Mesenchymal stem cell (in vitro differentiated cells and primary cell): ENCODE measurements around the gene TSEN15.
"Not testable (repeated sequence)": the region's sequence is repeated elsewhere in the genome, so short reads cannot be mapped to it uniquely, and the experiment has no call there.

Source experiments
- DNase-seq: peaks from one replicate; pipeline ENCODE4 v3.0.0-alpha.2; 2013
- H2AFZ ChIP-seq: one replicate; pipeline ENCODE4 v1.6.1; 2013; ENCODE audit warnings: low read depth, mild to moderate bottlenecking, control low read depth, inconsistent platforms, low read length, moderate library complexity
- H2AK5ac ChIP-seq: 2 replicates; pipeline ENCODE4 v1.6.1; 2013; ENCODE audit warnings: low read length, moderate library complexity, mild to moderate bottlenecking, inconsistent platforms; ENCODE audit not compliant: severe bottlenecking
- H2BK120ac ChIP-seq: one replicate; pipeline ENCODE4 v1.6.1; 2013; ENCODE audit warnings: low read depth, mild to moderate bottlenecking, inconsistent platforms, low read length, moderate library complexity
- H2BK12ac ChIP-seq, 2 experiments: one replicate each; pipeline ENCODE4 v1.6.1; 2013; ENCODE audit warnings: inconsistent platforms in 2 of 2, low read length in 2 of 2, mild to moderate bottlenecking in 2 of 2, moderate library complexity in 2 of 2, control low read depth in 1 of 2
- H2BK15ac ChIP-seq: one replicate; pipeline ENCODE4 v1.6.1; 2013; ENCODE audit warnings: mild to moderate bottlenecking, low read depth, inconsistent platforms; ENCODE audit not compliant: poor library complexity, severe bottlenecking
- H2BK5ac ChIP-seq: 2 replicates; pipeline ENCODE4 v1.6.1; 2013; ENCODE audit warnings: low read depth, mild to moderate bottlenecking, low read length, control low read depth, inconsistent platforms; ENCODE audit not compliant: poor library complexity, severe bottlenecking
- H3K14ac ChIP-seq, 2 experiments: one replicate each; pipeline ENCODE4 v1.6.1; 2013; ENCODE audit warnings: inconsistent platforms in 2 of 2, low read length in 2 of 2, control low read depth in 1 of 2, mild to moderate bottlenecking in 1 of 2, moderate library complexity in 1 of 2
- H3K18ac ChIP-seq, 2 experiments: one replicate each; pipeline ENCODE4 v1.6.1; 2013; ENCODE audit warnings: inconsistent platforms in 2 of 2, low read length in 2 of 2, control low read depth in 1 of 2, low read depth in 1 of 2, mild to moderate bottlenecking in 1 of 2
- H3K23ac ChIP-seq, 2 experiments: one replicate each; pipeline ENCODE4 v1.6.1; 2013; ENCODE audit warnings: inconsistent platforms in 2 of 2, low read length in 2 of 2, mild to moderate bottlenecking in 2 of 2, moderate library complexity in 2 of 2, control low read depth in 1 of 2
- H3K27ac ChIP-seq: 2 replicates; pipeline ENCODE4 v1.5.1; 2013; ENCODE audit warnings: mild to moderate bottlenecking, moderate library complexity, low read length, control low read depth, inconsistent platforms; ENCODE audit not compliant: poor library complexity, severe bottlenecking
- H3K27me3 ChIP-seq, 2 experiments: 2 replicates each; pipeline versions ENCODE4 v1.6.1 to v1.7.0; 2013; ENCODE audit warnings: low read length in 2 of 2, mild to moderate bottlenecking in 2 of 2, moderate library complexity in 2 of 2, control low read depth in 1 of 2, inconsistent platforms in 1 of 2; ENCODE audit not compliant: control insufficient read depth in 1 of 2, insufficient read depth in 1 of 2
- H3K36me3 ChIP-seq, 2 experiments: 2 replicates each; pipeline versions ENCODE4 v1.6.1 to v1.7.0; 2013; ENCODE audit warnings: low read length in 2 of 2, control low read depth in 1 of 2, inconsistent platforms in 1 of 2, low read depth in 1 of 2, mild to moderate bottlenecking in 1 of 2; ENCODE audit not compliant: insufficient read depth in 2 of 2, control insufficient read depth in 1 of 2
- H3K4ac ChIP-seq, 2 experiments: one replicate each; pipeline ENCODE4 v1.6.1; 2013; ENCODE audit warnings: inconsistent platforms in 2 of 2, low read length in 2 of 2, mild to moderate bottlenecking in 2 of 2, moderate library complexity in 2 of 2, control low read depth in 1 of 2, low read depth in 1 of 2
- H3K4me1 ChIP-seq: 2 replicates; pipeline ENCODE4 v1.6.1; 2013; ENCODE audit warnings: low read depth, low read length, control low read depth; ENCODE audit not compliant: control insufficient read depth, insufficient read depth
- H3K4me2 ChIP-seq: 2 replicates; pipeline ENCODE4 v1.6.1; 2013; ENCODE audit warnings: low read length, mild to moderate bottlenecking, inconsistent platforms; ENCODE audit not compliant: poor library complexity, severe bottlenecking
- H3K4me3 ChIP-seq, 2 experiments: 2 replicates each; pipeline versions ENCODE4 v1.5.1 to v1.7.0; 2013; ENCODE audit warnings: low read length in 2 of 2, mild to moderate bottlenecking in 2 of 2, control low read depth in 1 of 2, low read depth in 1 of 2; ENCODE audit not compliant: insufficient read depth in 1 of 2
- H3K79me1 ChIP-seq: replicated peaks from 2 replicates; pipeline ENCODE4 v1.6.1; 2013; ENCODE audit warnings: mild to moderate bottlenecking, control low read depth, low read length, inconsistent platforms; ENCODE audit not compliant: poor library complexity, severe bottlenecking
- H3K9ac ChIP-seq: 2 replicates; pipeline ENCODE4 v1.7.0; 2013; ENCODE audit warnings: mild to moderate bottlenecking, low read length, moderate library complexity
- H3K9me3 ChIP-seq: 2 replicates; pipeline ENCODE4 v1.7.0; 2013; ENCODE audit warnings: mild to moderate bottlenecking, low read length; ENCODE audit not compliant: control insufficient read depth
- H4K8ac ChIP-seq: one replicate; pipeline ENCODE4 v1.6.1; 2013; ENCODE audit warnings: inconsistent platforms, mild to moderate bottlenecking, low read length, moderate library complexity
- H4K91ac ChIP-seq: one replicate; pipeline ENCODE4 v1.6.1; 2013; ENCODE audit warnings: mild to moderate bottlenecking, low read length, inconsistent platforms
- WGBS: methylation state at CpG from one replicate; pipeline ENCODE4 v1.1.7; 2013; ENCODE audit warnings: mixed read lengths; 5-methylcytosine and 5-hydroxymethylcytosine counted together

The TSEN15 gene

DNA sequence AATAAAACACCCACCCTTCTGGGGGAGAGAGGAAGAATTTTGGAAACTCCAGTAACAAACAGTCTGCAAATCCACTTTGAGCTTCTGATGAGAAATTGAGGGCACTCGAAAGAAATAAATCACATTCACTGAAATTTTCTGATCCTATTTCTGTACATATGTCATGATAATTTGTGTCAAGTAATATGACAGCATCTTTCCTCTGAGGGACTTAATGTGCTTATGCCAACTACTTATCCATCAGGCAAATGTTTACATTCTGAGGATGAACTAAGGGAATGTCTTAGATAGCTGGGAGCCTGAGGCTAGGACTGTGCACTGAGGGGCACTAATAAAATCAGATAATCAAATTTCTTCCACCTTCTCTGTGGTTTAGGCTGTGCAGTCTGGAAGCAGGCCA lies 44.5 kb downstream of the TSEN15 start:
- Histone ChIP-seq H3K18ac (no peak overlapping the region), H3K4me3 (no peak overlapping the region), H3K14ac (no peak overlapping the region), H2BK120ac (no peak overlapping the region), H4K8ac (no peak overlapping the region), H3K27ac (no peak overlapping the region), H3K9me3 (no peaks in the 10 kb centered on the region), H2AFZ (no peak overlapping the region), H3K4me1 (no peaks in the 10 kb centered on the region), H3K23ac (no peak overlapping the region), H4K91ac (no peak overlapping the region), H2BK15ac (no peak overlapping the region), H3K36me3 (no peaks in the 10 kb centered on the region), H3K79me1 (no peaks in the 10 kb centered on the region), H2AK5ac (no peak overlapping the region), H3K9ac (no peak overlapping the region), H3K4ac (no peak overlapping the region), H2BK5ac (no peak overlapping the region), H2BK12ac (no peak overlapping the region), H3K4me2 (no peak overlapping the region), H3K27me3 (no peaks in the 10 kb centered on the region)
- WGBS: no CpG with 5 or more reads among the region's 1 CpG
- no peak for DNase-seq

DNA sequence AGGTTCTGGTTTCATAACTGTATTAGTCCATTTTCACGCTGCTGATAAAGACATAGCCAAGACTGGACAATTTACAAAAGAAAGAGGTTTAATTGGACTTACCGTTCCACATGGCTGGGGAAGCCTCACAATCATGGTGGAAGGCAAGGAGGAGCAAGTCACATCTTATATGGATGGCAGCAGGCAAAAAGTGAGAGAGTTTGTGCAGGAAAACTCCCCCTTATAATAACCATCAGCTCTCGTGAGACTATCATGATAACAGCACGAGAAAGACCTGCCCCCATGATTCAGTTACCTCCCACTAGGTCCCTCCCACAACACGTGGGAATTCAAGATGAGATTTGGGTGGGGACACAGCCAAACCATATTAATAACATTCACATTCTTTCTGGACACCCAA lies 45.0 kb downstream of the TSEN15 start:
- H3K36me3 ChIP-seq, H3K9ac ChIP-seq, H3K4me1 ChIP-seq, DNase-seq, H4K8ac ChIP-seq, H3K18ac ChIP-seq, H3K27me3 ChIP-seq, H2AFZ ChIP-seq, H3K4ac ChIP-seq, H3K27ac ChIP-seq, H3K79me1 ChIP-seq, H2AK5ac ChIP-seq, H2BK15ac ChIP-seq, H3K4me2 ChIP-seq, H3K4me3 ChIP-seq, H3K23ac ChIP-seq, H2BK5ac ChIP-seq, H2BK120ac ChIP-seq, H3K14ac ChIP-seq, H2BK12ac ChIP-seq, H3K9me3 ChIP-seq, H4K91ac ChIP-seq: not testable (repeated sequence)
- 96% methylated on average over 5 of the region's 5 CpGs for WGBS

DNA sequence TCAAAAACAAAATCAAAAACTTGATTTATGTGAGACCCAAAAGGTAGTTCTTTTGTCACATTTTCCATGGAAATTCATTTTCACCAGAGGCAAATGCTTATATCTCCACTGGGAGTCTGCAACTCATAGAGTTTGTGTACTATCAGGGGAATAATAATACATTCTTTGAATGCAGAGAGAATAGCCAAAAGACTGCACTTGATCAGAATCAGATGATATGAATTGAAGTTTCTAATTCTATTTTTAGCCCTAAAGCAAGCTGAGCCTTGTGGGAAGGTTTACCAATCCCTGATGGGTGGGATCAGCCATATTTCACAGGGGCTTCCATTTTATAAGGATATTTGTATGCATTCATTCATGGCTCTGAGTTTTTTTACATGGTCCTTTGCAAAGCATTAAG lies 49.6 kb downstream of the TSEN15 start:
- Histone ChIP-seq H2AK5ac (no peak overlapping the region), H3K14ac (no peak overlapping the region), H2BK12ac (no peak overlapping the region), H3K18ac (no peak overlapping the region), H4K8ac (no peak overlapping the region), H2AFZ (no peak overlapping the region), H3K79me1 (no peaks in the 10 kb centered on the region), H3K4me3 (no peak overlapping the region), H2BK5ac (no peak overlapping the region), H3K9me3 (peaks cover 19% of the 10 kb centered on the region), H3K23ac (no peak overlapping the region), H3K4ac (no peak overlapping the region), H3K4me1 (no peaks in the 10 kb centered on the region), H4K91ac (no peak overlapping the region), H2BK15ac (no peak overlapping the region), H3K9ac (no peak overlapping the region), H3K4me2 (no peak overlapping the region), H3K36me3 (no peaks in the 10 kb centered on the region), H3K27me3 (no peaks in the 10 kb centered on the region), H2BK120ac (no peak overlapping the region), H3K27ac (no peak overlapping the region)
- no peak for DNase-seq

DNA sequence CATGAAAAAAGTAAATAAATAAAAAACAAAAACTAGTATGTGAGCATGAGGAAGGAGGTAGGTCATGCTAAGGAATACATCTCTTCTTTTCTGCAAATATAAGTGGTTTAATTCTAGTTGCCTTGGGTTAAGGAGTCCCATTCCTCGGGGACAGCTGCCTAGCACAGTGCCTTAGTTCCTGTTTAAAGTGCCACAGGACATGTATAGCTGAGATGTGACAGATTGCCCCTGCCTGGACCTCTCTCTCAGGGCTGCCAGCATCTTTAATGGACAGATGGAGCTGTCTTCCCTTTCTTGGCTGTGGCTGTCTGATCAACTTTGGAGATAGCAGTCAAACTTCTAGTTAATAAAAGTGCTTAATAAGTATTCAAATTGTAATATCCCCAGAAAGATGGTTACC lies 50.0 kb downstream of the TSEN15 start:
- Histone ChIP-seq H2BK12ac (no peak overlapping the region), H3K4me3 (no peak overlapping the region), H3K23ac (no peak overlapping the region), H3K9me3 (peaks cover 24% of the 10 kb centered on the region), H3K9ac (no peak overlapping the region), H3K4me1 (no peaks in the 10 kb centered on the region), H2AK5ac (no peak overlapping the region), H3K79me1 (no peaks in the 10 kb centered on the region), H3K4ac (no peak overlapping the region), H3K14ac (no peak overlapping the region), H2BK5ac (no peak overlapping the region), H4K8ac (no peak overlapping the region), H3K27ac (no peak overlapping the region), H3K27me3 (no peaks in the 10 kb centered on the region), H4K91ac (no peak overlapping the region), H3K18ac (no peak overlapping the region), H3K4me2 (no peak overlapping the region), H3K36me3 (no peaks in the 10 kb centered on the region), H2BK120ac (no peak overlapping the region), H2AFZ (no peak overlapping the region), H2BK15ac (no peak overlapping the region)
- WGBS: 91% methylated on average over 1 of the region's 1 CpG
- DNase-seq: no peak
